ENCODE data around the gene AFF3. TPM values are rescaled to one million over a fixed set of nuclear protein-coding genes. Genes with fewer than 3 reads are reported as not detected.

AFF3 gene
- total RNA-seq, 6 experiments from 2014 or later: 1.3 to 7.3 (median 6.4) TPM

DNA sequence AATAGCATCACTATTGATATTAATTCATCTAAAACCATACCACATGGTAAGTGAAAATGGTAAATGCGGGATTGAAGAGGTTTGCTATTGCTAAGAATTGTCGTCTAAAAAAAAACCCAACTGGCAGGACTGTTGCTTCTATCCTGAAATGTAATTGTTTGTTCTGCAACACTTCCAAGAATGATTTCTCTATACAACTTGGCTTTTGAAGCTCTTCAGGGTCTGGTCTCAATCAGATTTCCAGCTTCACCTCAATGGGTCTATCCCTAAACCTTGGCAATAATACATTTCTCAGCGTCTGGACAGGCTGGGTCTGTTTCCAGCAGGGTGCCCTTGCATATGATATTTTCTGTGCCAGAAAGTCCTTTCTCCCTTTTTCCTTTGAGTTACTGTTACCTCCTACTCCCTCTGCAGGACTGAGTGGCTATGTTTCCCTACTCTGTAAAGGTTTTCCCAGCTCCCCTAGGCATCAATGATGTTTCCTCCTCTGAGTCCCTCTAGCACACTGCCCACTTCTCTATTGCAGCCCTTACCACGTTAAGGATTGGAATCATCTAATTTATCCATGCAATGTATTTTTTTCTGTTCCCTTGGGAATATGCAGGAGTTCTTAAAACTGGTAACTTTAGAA lies 534.4 kb downstream of the AFF3 start:
- 59% methylated on average over 4 of the region's 4 CpGs for WGBS (ENCODE audit: insufficient coverage, low coverage, low lambda C conversion rate, missing lambda C conversion rate)
- no peaks in the 10 kb centered on the region for H3K36me3 ChIP-seq
- no peak overlapping the region for H3K4me3 ChIP-seq
- ATAC-seq (no peak), DNase-seq (no peak)
- no peaks in the 10 kb centered on the region for H3K27me3 ChIP-seq
- H3K9me3 ChIP-seq: no peaks in the 10 kb centered on the region
- TF ChIP-seq POLR2A (IDR thresholded peaks at IDR 0.05): no peak
- TF ChIP-seq, protein P1, sequence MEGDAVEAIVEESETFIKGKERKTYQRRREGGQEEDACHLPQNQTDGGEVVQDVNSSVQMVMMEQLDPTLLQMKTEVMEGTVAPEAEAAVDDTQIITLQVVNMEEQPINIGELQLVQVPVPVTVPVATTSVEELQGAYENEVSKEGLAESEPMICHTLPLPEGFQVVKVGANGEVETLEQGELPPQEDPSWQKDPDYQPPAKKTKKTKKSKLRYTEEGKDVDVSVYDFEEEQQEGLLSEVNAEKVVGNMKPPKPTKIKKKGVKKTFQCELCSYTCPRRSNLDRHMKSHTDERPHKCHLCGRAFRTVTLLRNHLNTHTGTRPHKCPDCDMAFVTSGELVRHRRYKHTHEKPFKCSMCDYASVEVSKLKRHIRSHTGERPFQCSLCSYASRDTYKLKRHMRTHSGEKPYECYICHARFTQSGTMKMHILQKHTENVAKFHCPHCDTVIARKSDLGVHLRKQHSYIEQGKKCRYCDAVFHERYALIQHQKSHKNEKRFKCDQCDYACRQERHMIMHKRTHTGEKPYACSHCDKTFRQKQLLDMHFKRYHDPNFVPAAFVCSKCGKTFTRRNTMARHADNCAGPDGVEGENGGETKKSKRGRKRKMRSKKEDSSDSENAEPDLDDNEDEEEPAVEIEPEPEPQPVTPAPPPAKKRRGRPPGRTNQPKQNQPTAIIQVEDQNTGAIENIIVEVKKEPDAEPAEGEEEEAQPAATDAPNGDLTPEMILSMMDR (IDR thresholded peaks at IDR 0.05): no peak
- no peak overlapping the region for H3K27ac ChIP-seq
- intact Hi-C loops (cut with DNase I): no loop called here
- H3K4me1 ChIP-seq: no peaks in the 10 kb centered on the region

DNA sequence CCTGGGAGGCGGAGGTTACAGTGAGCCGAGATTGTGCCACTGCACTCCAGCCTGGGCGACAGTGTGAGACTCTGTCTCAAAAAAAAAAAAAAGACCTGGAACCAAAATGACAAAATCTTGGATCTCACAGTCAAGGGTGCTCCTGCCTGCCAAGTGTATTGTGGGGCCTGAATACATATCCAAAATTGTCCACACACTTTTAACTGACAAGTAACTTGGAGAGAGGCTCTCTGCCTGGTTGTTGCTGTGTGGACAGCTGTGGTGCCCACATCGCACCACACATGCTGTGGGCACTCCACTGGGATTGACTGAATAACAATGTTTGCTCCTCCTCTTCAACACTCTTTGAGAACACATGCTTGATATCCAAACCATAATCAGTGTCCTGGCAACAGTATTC lies 534.9 kb downstream of the AFF3 start:
- 76% methylated on average over 3 of the region's 4 CpGs for WGBS (ENCODE audit: insufficient coverage, low coverage, low lambda C conversion rate, missing lambda C conversion rate)
- no peaks in the 10 kb centered on the region for H3K9me3 ChIP-seq
- no peak for DNase-seq
- intact Hi-C loops (cut with DNase I): no loop called here
- no peaks in the 10 kb centered on the region for H3K4me1 ChIP-seq
- H3K27ac ChIP-seq: no peak overlapping the region
- H3K36me3 ChIP-seq: no peaks in the 10 kb centered on the region
- ATAC-seq: no peak
- H3K27me3 ChIP-seq: no peaks in the 10 kb centered on the region
- no peak for TF ChIP-seq POLR2A (IDR thresholded peaks at IDR 0.05)
- TF ChIP-seq, protein P1 (IDR thresholded peaks at IDR 0.05): no peak
- no peak overlapping the region for H3K4me3 ChIP-seq

DNA sequence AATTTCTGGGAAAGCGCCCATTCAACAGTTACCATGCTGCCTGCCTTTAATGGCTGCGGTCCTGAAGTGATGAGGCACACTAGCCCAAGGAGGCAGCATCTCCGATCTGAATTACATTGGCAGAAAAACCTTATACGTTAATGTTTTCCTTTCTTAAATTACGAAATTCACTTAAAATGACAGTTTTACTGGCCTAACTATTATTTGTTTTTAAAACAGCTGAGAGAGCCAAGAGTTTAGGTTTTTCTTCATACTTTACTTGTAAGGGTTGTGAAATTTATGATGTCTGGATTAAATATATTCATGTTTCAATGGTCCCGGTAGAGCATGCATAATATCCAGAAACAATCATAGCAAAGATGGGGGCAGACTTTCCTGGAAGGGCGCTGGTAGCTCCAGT lies 537.4 kb downstream of the AFF3 start:
- H3K4me1 ChIP-seq: no peaks in the 10 kb centered on the region
- H3K9me3 ChIP-seq: no peaks in the 10 kb centered on the region
- H3K27ac ChIP-seq: no peak overlapping the region
- no peaks in the 10 kb centered on the region for H3K36me3 ChIP-seq
- TF ChIP-seq, protein P1 (IDR thresholded peaks at IDR 0.05): no peak
- no peak for TF ChIP-seq POLR2A (IDR thresholded peaks at IDR 0.05)
- DNase-seq (no peak), ATAC-seq (no peak)
- no peak overlapping the region for H3K4me3 ChIP-seq
- 74% methylated on average over 6 of the region's 7 CpGs for WGBS (ENCODE audit: insufficient coverage, low coverage, low lambda C conversion rate, missing lambda C conversion rate)
- intact Hi-C loops (cut with DNase I): no loop called here
- no peaks in the 10 kb centered on the region for H3K27me3 ChIP-seq

DNA sequence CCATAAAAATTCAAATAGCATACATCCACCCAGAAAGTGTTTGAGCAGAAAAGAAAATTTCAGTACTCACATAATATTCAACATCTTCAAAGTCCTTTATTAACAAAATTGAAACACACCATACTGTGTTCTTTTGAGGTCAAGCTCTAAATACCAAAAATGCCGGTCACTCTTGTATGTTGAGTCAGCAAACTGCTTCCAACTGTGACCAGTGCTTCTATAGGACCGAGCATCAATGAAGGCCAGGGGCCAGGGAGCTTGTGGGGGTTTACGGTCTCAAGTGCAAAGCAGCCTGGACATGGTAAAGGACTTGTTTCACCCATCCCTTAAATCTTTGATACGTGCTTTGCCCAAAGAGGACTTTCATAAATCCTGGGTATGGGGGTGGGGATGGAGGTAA lies 539.9 kb downstream of the AFF3 start:
- no peak overlapping the region for H3K4me3 ChIP-seq
- no peak overlapping the region for H3K27ac ChIP-seq
- no peaks in the 10 kb centered on the region for H3K4me1 ChIP-seq
- intact Hi-C loops (cut with DNase I): no loop called here
- H3K9me3 ChIP-seq: no peaks in the 10 kb centered on the region
- no peaks in the 10 kb centered on the region for H3K27me3 ChIP-seq
- ATAC-seq (no peak), DNase-seq (no peak)
- 83% methylated on average over 4 of the region's 4 CpGs for WGBS (ENCODE audit: insufficient coverage, low coverage, low lambda C conversion rate, missing lambda C conversion rate)
- no peaks in the 10 kb centered on the region for H3K36me3 ChIP-seq
- TF ChIP-seq, protein P1 (IDR thresholded peaks at IDR 0.05): no peak
- no peak for TF ChIP-seq POLR2A (IDR thresholded peaks at IDR 0.05)

All from right lobe of liver (tissue), 6 donors.